Astrocyte (in vitro differentiated cells and primary cell): ENCODE data around the gene FAM241A. TPM values are rescaled to one million over a fixed set of nuclear protein-coding genes. Genes with fewer than 3 reads are reported as not detected.
"Not testable (repeated sequence)": the region's sequence is repeated elsewhere in the genome, so short reads cannot be mapped to it uniquely, and the experiment has no call there.

ENCODE experiments used
- DNase-seq: peaks from one replicate; pipeline ENCODE4 v3.0.0-alpha.2; 2010; ENCODE audit warnings: low read depth
- FAIRE-seq: peaks from 2 replicates; lab custom pipeline; 2011; peaks lifted over from hg19 to GRCh38; lab: Jason Lieb, UNC
- H2AFZ ChIP-seq: 2 replicates; pipeline ENCODE4 v1.6.0; 2012; ENCODE audit warnings: low read depth, low read length, inconsistent platforms
- H3K27ac ChIP-seq: 2 replicates; pipeline ENCODE4 v1.5.1; 2011; ENCODE audit warnings: low read depth, low read length, inconsistent platforms
- H3K27me3 ChIP-seq: 2 replicates; pipeline ENCODE4 v1.6.0; 2011; ENCODE audit warnings: low read length, inconsistent platforms; ENCODE audit not compliant: insufficient read depth
- H3K36me3 ChIP-seq: 2 replicates; pipeline ENCODE4 v1.5.1; 2011; ENCODE audit warnings: low read length, inconsistent platforms; ENCODE audit not compliant: insufficient read depth
- H3K4me1 ChIP-seq: 2 replicates; pipeline ENCODE4 v1.5.1; 2011; ENCODE audit warnings: low read length, inconsistent platforms; ENCODE audit not compliant: insufficient read depth
- H3K4me2 ChIP-seq: 2 replicates; pipeline ENCODE4 v1.6.0; 2012; ENCODE audit warnings: low read length, inconsistent platforms
- H3K4me3 ChIP-seq: 2 replicates; pipeline ENCODE4 v1.5.1; 2011; ENCODE audit warnings: low read depth, mild to moderate bottlenecking, low read length, inconsistent platforms; ENCODE audit not compliant: insufficient read depth
- H3K79me2 ChIP-seq: 2 replicates; pipeline ENCODE4 v1.6.0; 2012; ENCODE audit warnings: mild to moderate bottlenecking, low read length, inconsistent platforms; ENCODE audit not compliant: insufficient read depth
- H3K9ac ChIP-seq: 2 replicates; pipeline ENCODE4 v1.6.0; 2012; ENCODE audit warnings: mild to moderate bottlenecking, low read length, inconsistent platforms
- H3K9me3 ChIP-seq: 2 replicates; pipeline ENCODE4 v1.5.1; 2012; ENCODE audit warnings: low read depth, mild to moderate bottlenecking, low read length, inconsistent platforms; ENCODE audit not compliant: insufficient read depth
- H4K20me1 ChIP-seq: 2 replicates; pipeline ENCODE4 v1.6.0; 2012; ENCODE audit warnings: low read length, inconsistent platforms; ENCODE audit not compliant: insufficient read depth
- H3K27ac Mint-ChIP-seq: one replicate; pipeline ENCODE4 v1.8.0; 2021; ENCODE audit warnings: mild to moderate bottlenecking, mixed read lengths; ENCODE audit not compliant: unreplicated experiment
- H3K27me3 Mint-ChIP-seq: one replicate; pipeline ENCODE4 v1.8.0; 2021; ENCODE audit warnings: low read depth, mixed read lengths; ENCODE audit not compliant: unreplicated experiment
- H3K36me3 Mint-ChIP-seq: one replicate; pipeline ENCODE4 v1.8.0; 2021; ENCODE audit warnings: low read depth, mixed read lengths; ENCODE audit not compliant: unreplicated experiment
- H3K4me1 Mint-ChIP-seq: one replicate; pipeline ENCODE4 v1.8.0; 2021; ENCODE audit warnings: low read depth, mixed read lengths; ENCODE audit not compliant: unreplicated experiment
- H3K4me3 Mint-ChIP-seq: one replicate; pipeline ENCODE4 v1.8.0; 2021; ENCODE audit warnings: mild to moderate bottlenecking, moderate library complexity, mixed read lengths; ENCODE audit not compliant: unreplicated experiment
- H3K9me3 Mint-ChIP-seq: one replicate; pipeline ENCODE4 v1.8.0; 2021; ENCODE audit warnings: mild to moderate bottlenecking, mixed read lengths; ENCODE audit not compliant: unreplicated experiment
- EZH2 ChIP-seq: IDR thresholded peaks from 2 replicates; pipeline ENCODE4 v1.6.1; 2012; ENCODE audit warnings: mild to moderate bottlenecking, low read length, inconsistent platforms; ENCODE audit not compliant: insufficient read depth
- total RNA-seq: library from RNA; stranded (reverse); gene quantifications from 2 replicates; pipeline ENCODE4 v1.2.1, GENCODE V29; 2021
- TF ChIP-seq, protein P1 (sequence below): IDR thresholded peaks from 2 replicates; pipeline ENCODE4 v1.5.1; 2011; ENCODE audit warnings: low read depth, mild to moderate bottlenecking, inconsistent platforms, low read length, moderate library complexity; ENCODE audit not compliant: insufficient read depth

The FAM241A gene
- total RNA-seq, 1 donor from 2014 or later, result 1.7 TPM

- no peak overlapping the region for H3K4me3 ChIP-seq
- Mint-ChIP-seq H3K4me1 (peaks cover 5% of the 10 kb centered on the region), H3K4me3 (no peak overlapping the region), H3K36me3 (no peaks in the 10 kb centered on the region), H3K9me3 (no peaks in the 10 kb centered on the region), H3K27me3 (no peaks in the 10 kb centered on the region), H3K27ac (no peak overlapping the region)
- no peak overlapping the region for H2AFZ ChIP-seq
- no peaks in the 10 kb centered on the region for H3K9me3 ChIP-seq
- no peak overlapping the region for H3K27ac ChIP-seq
- FAIRE-seq, result no peak
- no peak overlapping the region for H3K4me2 ChIP-seq
- no peak for TF ChIP-seq EZH2
- TF ChIP-seq, protein P1, sequence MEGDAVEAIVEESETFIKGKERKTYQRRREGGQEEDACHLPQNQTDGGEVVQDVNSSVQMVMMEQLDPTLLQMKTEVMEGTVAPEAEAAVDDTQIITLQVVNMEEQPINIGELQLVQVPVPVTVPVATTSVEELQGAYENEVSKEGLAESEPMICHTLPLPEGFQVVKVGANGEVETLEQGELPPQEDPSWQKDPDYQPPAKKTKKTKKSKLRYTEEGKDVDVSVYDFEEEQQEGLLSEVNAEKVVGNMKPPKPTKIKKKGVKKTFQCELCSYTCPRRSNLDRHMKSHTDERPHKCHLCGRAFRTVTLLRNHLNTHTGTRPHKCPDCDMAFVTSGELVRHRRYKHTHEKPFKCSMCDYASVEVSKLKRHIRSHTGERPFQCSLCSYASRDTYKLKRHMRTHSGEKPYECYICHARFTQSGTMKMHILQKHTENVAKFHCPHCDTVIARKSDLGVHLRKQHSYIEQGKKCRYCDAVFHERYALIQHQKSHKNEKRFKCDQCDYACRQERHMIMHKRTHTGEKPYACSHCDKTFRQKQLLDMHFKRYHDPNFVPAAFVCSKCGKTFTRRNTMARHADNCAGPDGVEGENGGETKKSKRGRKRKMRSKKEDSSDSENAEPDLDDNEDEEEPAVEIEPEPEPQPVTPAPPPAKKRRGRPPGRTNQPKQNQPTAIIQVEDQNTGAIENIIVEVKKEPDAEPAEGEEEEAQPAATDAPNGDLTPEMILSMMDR, result no peak
- H3K79me2 ChIP-seq, result no peaks in the 10 kb centered on the region
- H3K4me1 ChIP-seq, result no peaks in the 10 kb centered on the region
- DNase-seq, result no peak
- no peaks in the 10 kb centered on the region for H3K27me3 ChIP-seq
- H4K20me1 ChIP-seq, result no peaks in the 10 kb centered on the region
- H3K9ac ChIP-seq, result no peak overlapping the region
- no peaks in the 10 kb centered on the region for H3K36me3 ChIP-seq
Measured at GRCh38 chr4:112176596-112176995, 31.3 kb downstream of the FAM241A start.

DNA sequence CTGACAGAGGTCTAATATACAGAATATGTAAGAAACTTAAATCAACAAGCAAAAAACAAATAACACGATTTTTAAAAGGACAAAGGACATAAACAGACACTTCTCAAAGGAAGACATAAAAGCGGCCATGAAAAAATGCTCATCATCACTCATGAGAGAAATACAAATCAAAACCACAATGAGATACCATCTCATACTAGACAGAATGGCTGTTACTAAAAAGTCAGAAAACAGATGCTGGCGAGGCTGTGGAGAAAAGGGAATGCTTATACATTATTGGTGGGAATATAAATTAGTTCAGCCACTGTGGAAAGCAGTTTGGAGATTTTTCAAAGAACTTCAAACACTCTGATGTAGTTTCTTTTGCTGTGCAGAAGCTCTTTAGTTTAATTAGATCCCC, 33.5 kb downstream of the FAM241A start:
- H3K4me3 Mint-ChIP-seq, H3K9me3 Mint-ChIP-seq, H3K36me3 Mint-ChIP-seq, FAIRE-seq, H3K36me3 ChIP-seq, H3K9me3 ChIP-seq, H3K27ac Mint-ChIP-seq, H3K4me1 ChIP-seq, H3K27me3 ChIP-seq, H3K27ac ChIP-seq, DNase-seq, H3K79me2 ChIP-seq, H2AFZ ChIP-seq, H3K4me1 Mint-ChIP-seq, H3K27me3 Mint-ChIP-seq, H3K4me3 ChIP-seq, H3K4me2 ChIP-seq, H4K20me1 ChIP-seq, H3K9ac ChIP-seq: not testable (repeated sequence)

DNA sequence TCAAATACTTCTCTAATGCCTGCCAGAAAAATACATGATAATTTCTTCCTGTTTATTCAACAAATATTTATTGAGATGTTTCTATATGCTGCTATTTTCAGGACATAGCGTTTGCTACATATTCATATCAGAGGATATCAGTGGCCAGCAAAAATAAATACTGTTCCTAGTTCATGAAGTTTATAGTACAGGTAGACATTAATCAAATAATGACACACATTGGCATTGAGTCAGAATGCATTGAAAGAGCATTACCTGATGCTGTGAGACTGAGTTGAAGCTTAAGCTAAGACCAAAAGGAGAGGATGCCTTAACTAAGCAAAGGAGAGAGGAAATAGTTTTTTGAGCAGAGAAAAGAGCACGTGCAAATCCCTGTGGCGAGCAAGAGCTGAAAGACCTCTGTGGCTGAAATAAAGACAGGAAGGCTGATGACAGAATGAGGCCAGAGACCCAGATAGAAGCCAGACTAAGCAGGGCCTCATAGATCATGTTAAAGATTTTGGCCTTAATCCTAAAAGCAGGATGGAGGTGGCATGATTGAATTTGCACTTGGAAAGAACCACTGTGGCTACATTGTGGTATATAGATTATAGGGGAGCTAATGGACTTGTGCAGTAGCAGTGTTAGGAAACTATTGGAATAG, 36.2 kb downstream of the FAM241A start:
- Mint-ChIP-seq H3K27me3 (no peaks in the 10 kb centered on the region), H3K4me1 (no peaks in the 10 kb centered on the region), H3K36me3 (no peaks in the 10 kb centered on the region), H3K9me3 (peaks cover 1% of the 10 kb centered on the region), H3K27ac (no peak overlapping the region), H3K4me3 (no peak overlapping the region)
- H3K9ac ChIP-seq, result no peak overlapping the region
- H3K4me3 ChIP-seq, result no peak overlapping the region
- no peaks in the 10 kb centered on the region for H3K79me2 ChIP-seq
- H3K27me3 ChIP-seq, result no peaks in the 10 kb centered on the region
- TF ChIP-seq EZH2, result no peak
- TF ChIP-seq, protein P1, result no peak
- no peak overlapping the region for H3K4me2 ChIP-seq
- no peak overlapping the region for H2AFZ ChIP-seq
- DNase-seq (peak; percentile 29), FAIRE-seq (no peak)
- H4K20me1 ChIP-seq, result no peaks in the 10 kb centered on the region
- H3K36me3 ChIP-seq, result no peaks in the 10 kb centered on the region
- H3K9me3 ChIP-seq, result no peaks in the 10 kb centered on the region
- no peak overlapping the region for H3K27ac ChIP-seq
- no peaks in the 10 kb centered on the region for H3K4me1 ChIP-seq
